ENCODE measurements around the gene BZW2.

DNA sequence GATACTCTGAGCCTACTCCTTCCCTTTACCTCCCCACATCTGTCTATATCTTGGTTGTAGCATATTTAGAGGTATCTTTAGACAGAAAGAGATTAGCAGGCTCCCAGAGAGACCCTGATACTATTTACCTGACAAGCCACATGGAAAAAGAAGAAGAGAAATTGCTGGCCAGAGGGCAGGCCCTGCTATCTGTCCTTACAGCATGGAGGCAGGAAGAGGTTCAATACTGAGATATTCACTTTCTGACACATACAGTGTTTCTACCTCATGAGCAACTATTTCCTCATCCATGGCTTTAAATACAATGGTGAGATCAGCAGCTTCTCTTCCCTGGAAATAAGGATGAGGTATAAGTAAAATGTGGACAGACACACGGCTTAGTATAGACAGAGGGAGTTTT, 73.7 kb downstream of the BZW2 start:
- no peak for TF ChIP-seq EZH2phosphoT487 (IDR thresholded peaks at IDR 0.05; ENCODE audit: insufficient read depth, low read depth)
- TF ChIP-seq EZH2 (IDR thresholded peaks at IDR 0.05; ENCODE audit: insufficient read depth, poor library complexity, severe bottlenecking) = no peak
